ENCODE measurements around the gene ATG16L2.

Gene ATG16L2, protein sequence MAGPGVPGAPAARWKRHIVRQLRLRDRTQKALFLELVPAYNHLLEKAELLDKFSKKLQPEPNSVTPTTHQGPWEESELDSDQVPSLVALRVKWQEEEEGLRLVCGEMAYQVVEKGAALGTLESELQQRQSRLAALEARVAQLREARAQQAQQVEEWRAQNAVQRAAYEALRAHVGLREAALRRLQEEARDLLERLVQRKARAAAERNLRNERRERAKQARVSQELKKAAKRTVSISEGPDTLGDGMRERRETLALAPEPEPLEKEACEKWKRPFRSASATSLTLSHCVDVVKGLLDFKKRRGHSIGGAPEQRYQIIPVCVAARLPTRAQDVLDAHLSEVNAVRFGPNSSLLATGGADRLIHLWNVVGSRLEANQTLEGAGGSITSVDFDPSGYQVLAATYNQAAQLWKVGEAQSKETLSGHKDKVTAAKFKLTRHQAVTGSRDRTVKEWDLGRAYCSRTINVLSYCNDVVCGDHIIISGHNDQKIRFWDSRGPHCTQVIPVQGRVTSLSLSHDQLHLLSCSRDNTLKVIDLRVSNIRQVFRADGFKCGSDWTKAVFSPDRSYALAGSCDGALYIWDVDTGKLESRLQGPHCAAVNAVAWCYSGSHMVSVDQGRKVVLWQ

DNA sequence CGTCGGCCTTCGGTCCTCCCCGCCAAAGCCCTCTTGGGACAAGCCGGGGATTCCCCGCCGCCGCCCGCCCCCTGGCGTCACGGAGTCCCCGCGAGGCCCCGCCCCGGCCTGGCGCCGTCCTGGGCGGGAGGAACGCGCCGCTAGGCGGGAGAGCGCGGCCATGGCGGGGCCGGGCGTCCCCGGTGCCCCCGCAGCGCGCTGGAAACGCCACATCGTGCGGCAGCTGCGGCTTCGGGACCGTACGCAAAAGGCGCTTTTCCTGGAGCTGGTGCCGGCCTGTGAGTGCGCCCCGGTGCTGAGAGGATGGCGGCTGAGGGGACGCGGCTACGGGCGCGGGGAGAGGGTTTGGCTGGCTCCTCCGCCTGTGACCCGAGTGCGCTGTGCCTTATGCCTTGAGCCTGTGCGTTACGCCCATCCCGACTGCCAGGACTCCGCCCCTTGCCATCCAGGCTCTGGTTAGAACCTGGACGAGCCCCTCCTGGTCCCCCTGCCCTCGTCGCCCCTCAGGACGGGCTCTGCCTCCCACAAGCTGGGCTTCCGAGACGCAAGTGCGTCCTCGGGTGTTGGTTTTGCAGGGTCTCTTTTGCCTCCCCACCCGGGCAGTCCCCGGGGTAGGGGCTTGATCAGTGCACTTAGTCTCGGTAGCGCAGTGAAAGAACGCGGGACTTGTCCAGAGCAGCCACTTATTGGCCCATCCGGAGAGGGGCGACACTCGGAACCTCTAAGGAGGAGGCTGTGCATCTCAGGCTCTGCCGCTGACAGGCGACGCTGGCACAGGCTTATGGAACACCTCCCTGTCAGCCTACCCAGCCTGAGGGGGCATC, at the start of gene ATG16L2:
Gene ATG16L2, plus strand, starts transcription at position 126 of the 824 bp plus-strand sequence. Its CDS starts 35 bp downstream, at position 161.
- Mint-ChIP-seq H3K36me3 (ENCODE audit: low read depth) (peaks cover 45% of the 10 kb centered on the region), H3K4me1 (ENCODE audit: low read depth) (peaks cover 37% of the 10 kb centered on the region), H3K4me3 (peak within 1 kb of the TSS; percentile 97), H3K9me3 (no peaks in the 10 kb centered on the region), H3K27ac (peak within 1 kb of the TSS; percentile 94), H3K27me3 (no peaks in the 10 kb centered on the region)

DNA sequence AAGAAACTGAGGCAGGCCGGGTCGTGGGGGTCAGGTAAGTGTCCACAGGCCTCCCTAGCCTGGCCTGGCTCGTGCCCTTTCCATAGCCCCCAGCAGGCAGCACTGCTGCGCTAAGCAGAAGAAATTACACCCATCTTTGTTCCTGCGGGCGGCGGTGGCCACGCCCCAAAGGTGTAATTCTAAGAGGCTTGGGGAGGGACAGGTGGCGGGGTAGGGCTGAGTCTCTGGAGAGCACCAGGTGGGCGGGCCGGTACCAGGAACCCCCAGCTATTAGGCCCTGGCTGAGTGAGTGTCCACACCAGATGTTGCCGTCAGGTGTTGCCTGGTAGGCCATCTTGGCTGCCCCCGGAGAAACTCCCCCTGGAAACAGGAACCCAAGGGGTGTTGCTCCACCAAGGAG, 49.7 kb upstream of the ATG16L2 start:
- H3K4me3 Mint-ChIP-seq, result no peak overlapping the region
- no peaks in the 10 kb centered on the region for H3K27me3 Mint-ChIP-seq
- no peaks in the 10 kb centered on the region for H3K9me3 Mint-ChIP-seq
- H3K4me1 Mint-ChIP-seq (ENCODE audit: low read depth), result peaks cover 25% of the 10 kb centered on the region
- no peaks in the 10 kb centered on the region for H3K36me3 Mint-ChIP-seq (ENCODE audit: low read depth)
- H3K27ac Mint-ChIP-seq, result no peak overlapping the region

DNA sequence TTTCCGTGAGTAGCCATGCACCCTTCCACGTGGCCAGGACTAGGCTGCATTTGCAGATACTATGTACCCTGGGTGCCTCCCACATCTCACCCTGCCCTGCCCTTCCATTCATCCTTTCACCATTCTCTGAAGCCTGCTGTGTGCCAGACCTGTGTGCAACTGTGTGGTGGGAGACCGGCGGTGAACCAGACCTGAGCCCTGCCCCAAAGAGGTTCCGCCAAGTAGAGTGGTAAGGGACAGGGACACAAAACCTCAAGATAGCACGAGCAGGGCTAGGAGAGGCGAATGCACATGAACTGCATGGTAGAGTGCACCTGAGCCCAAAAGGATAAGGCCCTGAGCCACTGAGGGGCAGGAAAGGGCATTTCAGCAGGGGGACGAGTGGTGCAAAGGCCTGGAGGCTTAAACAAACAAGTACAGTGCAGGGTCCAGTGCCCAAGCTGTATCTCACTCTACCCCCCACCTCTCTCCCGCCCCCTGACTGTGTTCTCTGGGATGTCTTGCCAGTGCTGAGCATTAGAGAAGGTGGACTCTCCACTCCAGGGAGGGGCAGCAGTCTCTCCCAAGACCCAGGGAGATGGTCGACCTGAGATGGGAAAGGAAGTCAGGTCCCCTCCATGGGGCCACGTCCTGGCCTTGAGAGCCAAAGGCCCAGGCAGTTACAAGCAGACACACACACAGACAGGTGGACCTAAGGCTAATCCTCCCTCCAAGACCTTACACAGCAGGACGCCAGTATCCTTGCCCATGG, 47.9 kb upstream of the ATG16L2 start:
- Mint-ChIP-seq H3K27me3 (no peaks in the 10 kb centered on the region), H3K9me3 (no peaks in the 10 kb centered on the region), H3K27ac (no peak overlapping the region), H3K36me3 (ENCODE audit: low read depth) (no peaks in the 10 kb centered on the region), H3K4me1 (ENCODE audit: low read depth) (peaks cover 21% of the 10 kb centered on the region), H3K4me3 (no peak overlapping the region)

DNA sequence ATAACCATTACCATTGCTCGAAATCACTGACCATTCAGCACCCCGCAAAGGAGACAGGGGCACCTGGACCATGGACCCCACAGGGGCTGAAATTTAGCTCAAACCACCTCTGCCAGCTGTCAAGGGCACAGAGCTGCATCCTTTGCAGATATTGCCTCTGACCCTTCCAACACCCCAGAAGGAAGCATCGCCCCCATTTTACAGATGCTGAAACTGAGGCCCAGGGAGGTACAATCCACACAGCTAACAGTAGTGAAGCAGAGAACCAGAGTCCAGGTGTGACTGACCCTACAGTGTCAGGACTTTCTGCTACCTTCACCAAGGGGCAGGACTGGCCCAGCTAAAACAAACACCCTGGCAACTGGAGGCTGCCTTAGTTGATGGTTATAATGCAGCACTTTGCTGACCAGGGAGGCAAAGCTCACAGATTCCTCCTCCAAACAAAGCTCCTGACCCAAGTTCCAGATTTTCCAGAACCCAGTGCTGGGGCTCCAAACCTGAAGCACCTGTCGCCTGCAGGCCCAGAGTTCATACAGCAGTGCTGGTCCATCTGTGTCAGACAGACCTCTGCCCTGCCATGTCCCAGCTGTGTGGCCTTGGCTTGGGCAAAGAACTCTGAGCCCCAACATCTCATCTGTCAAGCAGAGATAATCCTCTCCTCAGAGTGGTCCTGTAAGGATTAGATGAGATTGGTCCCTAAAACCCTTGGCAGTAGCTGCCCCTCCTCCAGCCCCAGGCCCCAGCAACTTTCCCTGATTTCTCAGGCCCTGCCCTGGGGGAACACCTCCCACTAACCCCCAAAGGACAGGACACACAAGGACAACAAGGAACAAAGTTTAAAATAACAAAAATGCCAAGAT, 46.8 kb upstream of the ATG16L2 start:
- no peak overlapping the region for H3K4me3 Mint-ChIP-seq
- peaks cover 14% of the 10 kb centered on the region for H3K4me1 Mint-ChIP-seq (ENCODE audit: low read depth)
- no peaks in the 10 kb centered on the region for H3K27me3 Mint-ChIP-seq
- H3K36me3 Mint-ChIP-seq (ENCODE audit: low read depth), result no peaks in the 10 kb centered on the region
- H3K9me3 Mint-ChIP-seq, result no peaks in the 10 kb centered on the region
- H3K27ac Mint-ChIP-seq, result peak overlapping the region; percentile 4

DNA sequence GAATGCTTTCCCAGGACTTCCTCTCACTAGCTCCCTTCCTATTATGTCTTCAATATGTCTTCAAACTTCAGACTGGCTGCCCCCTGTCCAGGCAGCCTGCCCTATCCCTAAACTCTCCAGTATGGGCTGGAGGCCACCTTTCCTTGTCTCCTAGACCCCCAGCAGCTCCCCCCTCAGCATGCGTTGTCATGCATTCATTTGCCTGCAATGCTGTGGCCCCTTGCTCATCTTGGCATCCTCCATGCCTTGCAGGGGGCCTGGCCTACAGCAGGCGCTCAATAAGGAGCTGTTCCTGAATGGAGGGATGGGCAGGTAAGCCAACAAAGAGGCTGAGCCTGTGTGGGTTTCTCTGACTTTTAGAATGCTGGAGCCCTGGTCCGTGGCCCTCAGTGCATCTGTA, 45.6 kb upstream of the ATG16L2 start:
- H3K4me3 Mint-ChIP-seq, result no peak overlapping the region
- no peak overlapping the region for H3K27ac Mint-ChIP-seq
- no peaks in the 10 kb centered on the region for H3K9me3 Mint-ChIP-seq
- no peaks in the 10 kb centered on the region for H3K27me3 Mint-ChIP-seq
- peaks cover 2% of the 10 kb centered on the region for H3K4me1 Mint-ChIP-seq (ENCODE audit: low read depth)
- no peaks in the 10 kb centered on the region for H3K36me3 Mint-ChIP-seq (ENCODE audit: low read depth)

DNA sequence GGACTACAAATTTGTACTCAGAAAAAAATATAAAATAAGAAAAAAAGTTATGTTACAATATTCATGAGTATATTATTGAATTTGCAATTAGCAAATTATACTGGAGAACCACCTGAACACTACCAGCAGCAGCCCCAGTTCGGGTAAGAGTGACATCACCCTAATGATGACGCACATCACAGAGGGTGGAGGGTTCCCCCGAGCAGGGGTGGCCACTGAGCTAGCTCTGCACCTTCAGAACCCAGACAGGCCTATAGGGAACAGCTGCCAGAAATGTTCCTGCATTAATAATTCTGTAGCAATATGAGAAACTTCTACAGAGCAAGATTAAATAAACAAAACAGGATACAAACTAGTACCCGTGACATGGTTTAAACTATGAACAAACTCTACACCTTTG, 44.5 kb upstream of the ATG16L2 start:
- Mint-ChIP-seq H3K4me3 (no peak overlapping the region), H3K27me3 (no peaks in the 10 kb centered on the region), H3K9me3 (no peaks in the 10 kb centered on the region), H3K36me3 (ENCODE audit: low read depth) (no peaks in the 10 kb centered on the region), H3K4me1 (ENCODE audit: low read depth) (no peaks in the 10 kb centered on the region), H3K27ac (no peak overlapping the region)

DNA sequence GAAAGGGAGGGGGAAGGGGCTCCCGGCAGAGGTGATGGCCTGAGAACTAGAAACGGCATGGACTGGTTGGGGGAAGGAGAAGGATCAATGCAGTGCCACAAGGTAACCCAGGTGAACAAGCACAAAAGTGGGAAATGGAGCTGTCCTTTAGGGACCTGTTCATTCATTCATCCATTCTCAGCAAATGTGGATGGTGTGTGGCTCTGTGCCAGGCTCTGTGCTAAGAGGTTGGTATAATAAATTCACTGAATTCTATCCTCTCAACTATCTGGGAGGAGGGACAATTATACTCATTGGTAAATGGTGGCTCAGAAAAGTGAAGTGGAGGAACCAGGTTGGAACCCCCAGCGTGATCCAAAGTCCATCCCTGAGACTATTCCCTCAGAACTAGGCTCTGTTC, 43.4 kb upstream of the ATG16L2 start:
- H3K27ac Mint-ChIP-seq, result no peak overlapping the region
- H3K27me3 Mint-ChIP-seq, result no peaks in the 10 kb centered on the region
- H3K36me3 Mint-ChIP-seq (ENCODE audit: low read depth), result no peaks in the 10 kb centered on the region

DNA sequence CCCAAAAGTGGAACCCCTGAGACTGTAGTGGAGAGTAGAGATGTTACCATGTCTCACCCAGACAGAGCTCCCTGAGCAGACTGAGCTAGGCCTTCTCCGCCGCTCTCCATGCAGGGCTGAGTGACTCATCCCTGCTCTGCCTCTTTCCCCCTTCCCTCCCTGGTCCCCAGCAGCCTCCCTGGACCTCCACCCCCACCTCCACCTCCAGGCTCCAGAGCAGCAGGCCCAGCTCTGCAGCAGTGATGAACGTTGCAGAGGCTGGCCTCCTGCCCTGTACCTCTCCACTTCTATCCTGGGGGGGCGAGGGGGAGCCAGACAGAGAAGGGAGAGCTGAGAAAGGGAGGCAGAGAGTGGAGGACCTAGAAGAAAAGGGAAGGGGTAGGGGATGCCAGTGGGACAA, 42.7 kb upstream of the ATG16L2 start:
- no peak overlapping the region for H3K4me3 Mint-ChIP-seq
- H3K9me3 Mint-ChIP-seq, result no peaks in the 10 kb centered on the region
- H3K36me3 Mint-ChIP-seq (ENCODE audit: low read depth), result no peaks in the 10 kb centered on the region
- H3K27me3 Mint-ChIP-seq, result no peaks in the 10 kb centered on the region
- H3K27ac Mint-ChIP-seq, result no peak overlapping the region
- no peaks in the 10 kb centered on the region for H3K4me1 Mint-ChIP-seq (ENCODE audit: low read depth)

More for the DNA sequence above, 43.4 kb upstream of the ATG16L2 start:
- Mint-ChIP-seq H3K4me1 (ENCODE audit: low read depth) (no peaks in the 10 kb centered on the region), H3K9me3 (no peaks in the 10 kb centered on the region), H3K4me3 (no peak overlapping the region)

DNA sequence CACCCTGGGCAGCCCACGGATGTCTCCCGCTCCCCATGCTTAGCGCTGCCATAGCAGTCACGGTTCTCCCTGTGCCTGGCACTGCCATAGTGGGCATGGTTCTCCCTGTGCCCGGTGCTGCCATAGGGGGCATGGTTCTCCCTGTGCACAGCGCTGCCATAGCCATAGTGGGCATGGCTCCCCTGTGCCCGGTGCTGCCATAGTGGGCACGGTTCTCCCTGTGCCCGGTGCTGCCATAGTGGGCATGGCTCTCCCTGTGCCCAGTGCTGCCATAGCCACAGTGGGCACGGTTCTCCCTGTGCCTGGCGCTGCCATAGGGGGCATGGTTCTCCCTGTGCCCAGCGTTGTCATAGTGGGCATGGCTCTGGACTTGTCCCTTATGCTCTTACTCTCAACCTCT, 42.2 kb upstream of the ATG16L2 start:
- no peaks in the 10 kb centered on the region for H3K4me1 Mint-ChIP-seq (ENCODE audit: low read depth)
- no peak overlapping the region for H3K4me3 Mint-ChIP-seq
- no peaks in the 10 kb centered on the region for H3K27me3 Mint-ChIP-seq
- no peak overlapping the region for H3K27ac Mint-ChIP-seq
- no peaks in the 10 kb centered on the region for H3K9me3 Mint-ChIP-seq
- no peaks in the 10 kb centered on the region for H3K36me3 Mint-ChIP-seq (ENCODE audit: low read depth)

DNA sequence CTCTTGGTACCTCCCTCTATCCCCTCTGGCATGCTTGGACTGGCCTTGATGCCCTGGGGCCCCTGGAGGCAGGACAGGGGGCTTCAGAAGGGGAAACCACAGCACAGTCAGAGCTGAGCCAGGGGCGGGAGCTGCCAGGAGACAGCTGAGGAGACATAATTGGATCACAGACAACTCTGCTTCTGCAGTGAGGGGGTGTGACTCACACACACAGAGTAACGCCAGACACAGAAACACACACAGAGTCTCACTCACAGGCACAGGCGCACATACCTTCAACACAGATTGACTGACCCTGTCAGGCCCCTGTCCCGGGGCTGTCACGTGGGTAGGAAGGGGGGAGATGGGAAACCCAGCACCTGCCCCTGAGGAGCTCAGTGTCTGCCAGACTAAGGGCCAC, 40.9 kb upstream of the ATG16L2 start:
- no peaks in the 10 kb centered on the region for H3K36me3 Mint-ChIP-seq (ENCODE audit: low read depth)
- no peaks in the 10 kb centered on the region for H3K27me3 Mint-ChIP-seq
- H3K4me3 Mint-ChIP-seq, result no peak overlapping the region
- no peaks in the 10 kb centered on the region for H3K4me1 Mint-ChIP-seq (ENCODE audit: low read depth)
- H3K9me3 Mint-ChIP-seq, result no peaks in the 10 kb centered on the region
- no peak overlapping the region for H3K27ac Mint-ChIP-seq

DNA sequence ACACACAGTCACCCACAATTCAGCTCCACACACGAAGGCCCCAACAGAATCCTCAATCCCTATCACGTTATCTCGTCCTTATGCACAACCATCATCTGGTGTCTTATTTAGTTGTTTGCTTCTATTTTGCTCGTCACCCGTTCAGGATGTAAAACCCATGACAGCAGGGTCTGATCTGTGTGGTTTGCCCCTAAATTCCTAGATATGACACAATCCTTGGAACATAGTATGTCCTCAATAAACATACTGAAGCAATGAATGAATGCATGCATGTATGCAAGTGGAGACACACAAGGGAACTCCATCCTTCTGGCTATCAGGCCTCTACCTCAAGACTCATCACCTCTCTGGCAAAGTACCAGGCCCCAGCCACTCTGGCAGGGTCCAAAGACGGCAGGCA, 40.5 kb upstream of the ATG16L2 start:
- Mint-ChIP-seq H3K4me3 (no peak overlapping the region), H3K9me3 (no peaks in the 10 kb centered on the region), H3K27me3 (no peaks in the 10 kb centered on the region), H3K27ac (no peak overlapping the region), H3K36me3 (ENCODE audit: low read depth) (no peaks in the 10 kb centered on the region), H3K4me1 (ENCODE audit: low read depth) (no peaks in the 10 kb centered on the region)

DNA sequence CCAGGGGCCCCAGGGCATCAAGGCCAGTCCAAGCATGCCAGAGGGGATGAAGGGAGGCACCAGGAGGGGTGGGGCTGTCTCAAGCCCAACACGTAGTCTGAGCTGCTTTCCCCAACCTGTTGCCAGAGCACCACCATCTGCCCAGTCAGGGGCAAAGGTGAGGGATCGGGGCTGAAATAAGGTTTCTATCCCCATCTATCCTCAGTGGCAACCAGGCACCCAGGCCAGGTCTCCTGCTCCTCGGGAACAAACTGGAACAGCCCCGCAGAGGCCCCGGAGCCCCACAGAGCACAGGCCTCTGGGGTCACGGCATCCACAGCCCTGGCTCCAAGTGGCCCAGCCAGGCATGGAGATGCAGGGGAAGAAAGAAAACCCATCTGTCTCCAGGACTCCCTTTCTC, 39.7 kb upstream of the ATG16L2 start:
- no peaks in the 10 kb centered on the region for H3K9me3 Mint-ChIP-seq
- H3K27me3 Mint-ChIP-seq, result no peaks in the 10 kb centered on the region
- no peak overlapping the region for H3K4me3 Mint-ChIP-seq
- H3K36me3 Mint-ChIP-seq (ENCODE audit: low read depth), result no peaks in the 10 kb centered on the region
- H3K4me1 Mint-ChIP-seq (ENCODE audit: low read depth), result peaks cover 3% of the 10 kb centered on the region
- H3K27ac Mint-ChIP-seq, result no peak overlapping the region

DNA sequence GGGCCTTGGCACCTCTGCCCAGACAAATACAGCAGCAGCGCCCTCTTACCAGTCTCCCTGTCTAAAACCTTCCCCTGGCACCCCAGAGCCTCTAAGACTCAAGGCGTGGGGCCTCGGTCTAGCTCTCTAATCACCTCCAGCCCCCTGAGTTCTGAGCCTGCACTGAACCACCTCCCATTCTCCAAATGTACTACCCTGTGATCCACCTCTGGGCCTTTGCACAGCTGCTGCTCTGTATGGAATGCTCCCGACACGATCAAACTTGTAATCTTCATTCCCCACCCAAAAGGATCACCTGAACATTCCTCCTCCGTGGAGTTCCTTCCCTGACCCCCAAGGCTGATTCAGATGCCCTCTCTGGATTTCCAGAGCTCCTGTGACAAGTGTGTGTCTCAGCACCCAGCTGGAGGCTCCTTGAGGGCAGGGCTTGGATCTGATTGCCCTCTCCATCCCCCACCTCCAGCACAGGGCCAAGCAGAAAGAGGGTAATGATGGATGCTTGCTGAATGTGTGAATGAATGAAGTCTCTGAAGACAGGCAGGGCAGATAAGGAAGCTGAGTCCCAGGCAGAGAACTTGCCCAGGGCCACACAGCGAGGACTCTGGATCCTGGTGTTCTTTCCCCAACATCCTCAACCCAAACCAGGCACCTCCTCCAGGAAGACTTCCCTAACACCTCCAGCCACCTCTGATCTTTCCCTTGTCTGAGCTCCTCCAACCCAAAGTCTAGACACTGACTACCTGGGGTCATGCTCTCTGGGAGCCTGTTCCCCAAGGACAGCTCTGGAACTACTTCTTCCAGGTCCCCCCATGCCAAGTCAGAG, 38.7 kb upstream of the ATG16L2 start:
- no peaks in the 10 kb centered on the region for H3K9me3 Mint-ChIP-seq
- peaks cover 7% of the 10 kb centered on the region for H3K4me1 Mint-ChIP-seq (ENCODE audit: low read depth)
- no peak overlapping the region for H3K27ac Mint-ChIP-seq
- H3K36me3 Mint-ChIP-seq (ENCODE audit: low read depth), result no peaks in the 10 kb centered on the region
- H3K27me3 Mint-ChIP-seq, result no peaks in the 10 kb centered on the region
- H3K4me3 Mint-ChIP-seq, result no peak overlapping the region
